Measurements from ENCODE around the gene GBF1. TPM values are rescaled to one million over a fixed set of nuclear protein-coding genes. Genes with fewer than 3 reads are reported as not detected.

GBF1 gene
- total and polyA plus RNA-seq, 8 donors = 44.7 to 57.2 (median 46.6) TPM

GRCh38 chr10:102322914-102323313 is 77.6 kb downstream of the GBF1 start:
- ATAC-seq (no peak), DNase-seq (no peak)
- TF ChIP-seq, protein P1, sequence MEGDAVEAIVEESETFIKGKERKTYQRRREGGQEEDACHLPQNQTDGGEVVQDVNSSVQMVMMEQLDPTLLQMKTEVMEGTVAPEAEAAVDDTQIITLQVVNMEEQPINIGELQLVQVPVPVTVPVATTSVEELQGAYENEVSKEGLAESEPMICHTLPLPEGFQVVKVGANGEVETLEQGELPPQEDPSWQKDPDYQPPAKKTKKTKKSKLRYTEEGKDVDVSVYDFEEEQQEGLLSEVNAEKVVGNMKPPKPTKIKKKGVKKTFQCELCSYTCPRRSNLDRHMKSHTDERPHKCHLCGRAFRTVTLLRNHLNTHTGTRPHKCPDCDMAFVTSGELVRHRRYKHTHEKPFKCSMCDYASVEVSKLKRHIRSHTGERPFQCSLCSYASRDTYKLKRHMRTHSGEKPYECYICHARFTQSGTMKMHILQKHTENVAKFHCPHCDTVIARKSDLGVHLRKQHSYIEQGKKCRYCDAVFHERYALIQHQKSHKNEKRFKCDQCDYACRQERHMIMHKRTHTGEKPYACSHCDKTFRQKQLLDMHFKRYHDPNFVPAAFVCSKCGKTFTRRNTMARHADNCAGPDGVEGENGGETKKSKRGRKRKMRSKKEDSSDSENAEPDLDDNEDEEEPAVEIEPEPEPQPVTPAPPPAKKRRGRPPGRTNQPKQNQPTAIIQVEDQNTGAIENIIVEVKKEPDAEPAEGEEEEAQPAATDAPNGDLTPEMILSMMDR (IDR thresholded peaks at IDR 0.05) = no peak
- Histone ChIP-seq H3K36me3 (peaks cover 0 to 7% of the 10 kb centered on the region in 2 donors), H3K4me1 (peaks cover 0 to 15% of the 10 kb centered on the region in 2 donors), H3K4me3 (no peak overlapping the region), H3K9me3 (no peaks in the 10 kb centered on the region), H3K27ac (no peak overlapping the region), H3K27me3 (no peaks in the 10 kb centered on the region)
- intact Hi-C loops (cut with DNase I) = no loop called here

DNA sequence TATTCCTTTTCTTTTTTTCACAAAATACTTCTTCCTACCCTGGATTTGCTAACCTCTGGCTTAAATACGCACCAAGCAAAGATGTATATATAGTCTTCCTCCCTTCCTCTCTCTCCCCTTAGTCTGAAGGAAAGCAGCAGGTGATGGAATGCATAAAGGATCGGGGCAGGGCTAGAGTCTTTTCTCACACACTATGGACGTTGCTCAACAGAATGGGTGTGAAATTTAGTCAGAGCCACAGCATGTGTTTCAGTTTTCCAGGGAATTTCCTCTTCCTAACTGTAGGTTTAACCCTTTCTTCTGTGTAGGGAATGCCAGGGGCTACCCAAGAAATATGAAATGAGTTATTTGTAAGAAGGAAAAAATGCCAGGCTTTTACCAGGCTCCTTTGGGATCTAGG is 78.7 kb downstream of the GBF1 start:
- TF ChIP-seq, protein P1 (IDR thresholded peaks at IDR 0.05) = no peak
- ATAC-seq (peak; percentile 33), DNase-seq (no peak)
- intact Hi-C loops (cut with DNase I) = no loop called here
- peaks cover 0 to 15% of the 10 kb centered on the region in 2 donors for H3K4me1 ChIP-seq
- no peaks in the 10 kb centered on the region for H3K27me3 ChIP-seq
- no peaks in the 10 kb centered on the region for H3K9me3 ChIP-seq
- peaks cover 0 to 7% of the 10 kb centered on the region in 2 donors for H3K36me3 ChIP-seq
- H3K27ac ChIP-seq = no peak overlapping the region
- no peak overlapping the region for H3K4me3 ChIP-seq

DNA sequence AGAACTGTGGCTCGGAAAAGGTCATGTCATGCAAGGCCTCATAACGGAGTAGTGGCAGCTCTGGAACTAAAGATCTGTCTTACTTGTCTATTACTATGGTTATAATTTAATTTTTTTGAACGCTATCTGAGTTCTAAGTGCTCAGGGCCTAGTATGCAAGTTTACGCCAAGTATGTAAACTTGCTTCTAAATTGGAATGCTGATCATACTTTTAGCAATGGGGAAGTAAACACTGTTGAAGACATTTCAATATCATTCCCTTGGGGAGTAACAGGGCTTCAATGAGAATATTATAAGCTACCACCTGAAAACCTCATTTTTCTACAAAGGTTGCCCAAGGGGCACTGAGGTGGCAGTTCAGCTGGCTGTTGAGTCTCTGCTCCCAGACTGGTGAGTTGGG is 80.7 kb downstream of the GBF1 start:
- Histone ChIP-seq H3K4me3 (no peak overlapping the region), H3K36me3 (peaks cover 0 to 7% of the 10 kb centered on the region in 2 donors), H3K27me3 (no peaks in the 10 kb centered on the region), H3K9me3 (no peaks in the 10 kb centered on the region), H3K27ac (no peak overlapping the region), H3K4me1 (peaks cover 0 to 15% of the 10 kb centered on the region in 2 donors)
- DNase-seq (no peak), ATAC-seq (no peak)
- intact Hi-C loops (cut with DNase I) = no loop called here
- TF ChIP-seq, protein P1 (IDR thresholded peaks at IDR 0.05) = no peak

- intact Hi-C loops (cut with DNase I) = no loop called here
- H3K36me3 ChIP-seq = peaks cover 0 to 2% of the 10 kb centered on the region in 2 donors
- TF ChIP-seq, protein P1 (IDR thresholded peaks at IDR 0.05) = no peak
- no peak for ATAC-seq
- peaks cover 0 to 15% of the 10 kb centered on the region in 2 donors for H3K4me1 ChIP-seq
- DNase-seq = no peak
- H3K9me3 ChIP-seq = no peaks in the 10 kb centered on the region
- H3K4me3 ChIP-seq = no peak overlapping the region
- no peaks in the 10 kb centered on the region for H3K27me3 ChIP-seq
- H3K27ac ChIP-seq = no peak overlapping the region
Measured at GRCh38 chr10:102327002-102327401, 81.7 kb downstream of the GBF1 start.

- TF ChIP-seq, protein P1 (IDR thresholded peaks at IDR 0.05) = no peak
- H3K27me3 ChIP-seq = no peaks in the 10 kb centered on the region
Measured at GRCh38 chr10:102327641-102328040, 82.3 kb downstream of the GBF1 start.

More at GRCh38 chr10:102327641-102328040, 82.3 kb downstream of the GBF1 start:
- Histone ChIP-seq H3K4me3 (no peak overlapping the region), H3K36me3 (no peaks in the 10 kb centered on the region), H3K4me1 (peaks cover 0 to 15% of the 10 kb centered on the region in 2 donors), H3K27ac (no peak overlapping the region), H3K9me3 (no peaks in the 10 kb centered on the region)
- no peak for ATAC-seq
- DNase-seq = no peak
- intact Hi-C loops (cut with DNase I) = no loop called here

Measured in left lung (tissue), 10 donors.